ENCODE measurements around the gene B4GALNT4.
"Not testable (repeated sequence)": the region's sequence is repeated elsewhere in the genome, so short reads cannot be mapped to it uniquely, and the experiment has no call there.

Gene B4GALNT4

GRCh38 chr11:336659-337198, 32.6 kb upstream of the B4GALNT4 start:
- DNase-seq, result no peak

- DNase-seq, result no peak
Observed at GRCh38 chr11:337711-338110, 31.6 kb upstream of the B4GALNT4 start.

- DNase-seq, result no peak
Observed at GRCh38 chr11:339963-340362, 29.3 kb upstream of the B4GALNT4 start.

DNA sequence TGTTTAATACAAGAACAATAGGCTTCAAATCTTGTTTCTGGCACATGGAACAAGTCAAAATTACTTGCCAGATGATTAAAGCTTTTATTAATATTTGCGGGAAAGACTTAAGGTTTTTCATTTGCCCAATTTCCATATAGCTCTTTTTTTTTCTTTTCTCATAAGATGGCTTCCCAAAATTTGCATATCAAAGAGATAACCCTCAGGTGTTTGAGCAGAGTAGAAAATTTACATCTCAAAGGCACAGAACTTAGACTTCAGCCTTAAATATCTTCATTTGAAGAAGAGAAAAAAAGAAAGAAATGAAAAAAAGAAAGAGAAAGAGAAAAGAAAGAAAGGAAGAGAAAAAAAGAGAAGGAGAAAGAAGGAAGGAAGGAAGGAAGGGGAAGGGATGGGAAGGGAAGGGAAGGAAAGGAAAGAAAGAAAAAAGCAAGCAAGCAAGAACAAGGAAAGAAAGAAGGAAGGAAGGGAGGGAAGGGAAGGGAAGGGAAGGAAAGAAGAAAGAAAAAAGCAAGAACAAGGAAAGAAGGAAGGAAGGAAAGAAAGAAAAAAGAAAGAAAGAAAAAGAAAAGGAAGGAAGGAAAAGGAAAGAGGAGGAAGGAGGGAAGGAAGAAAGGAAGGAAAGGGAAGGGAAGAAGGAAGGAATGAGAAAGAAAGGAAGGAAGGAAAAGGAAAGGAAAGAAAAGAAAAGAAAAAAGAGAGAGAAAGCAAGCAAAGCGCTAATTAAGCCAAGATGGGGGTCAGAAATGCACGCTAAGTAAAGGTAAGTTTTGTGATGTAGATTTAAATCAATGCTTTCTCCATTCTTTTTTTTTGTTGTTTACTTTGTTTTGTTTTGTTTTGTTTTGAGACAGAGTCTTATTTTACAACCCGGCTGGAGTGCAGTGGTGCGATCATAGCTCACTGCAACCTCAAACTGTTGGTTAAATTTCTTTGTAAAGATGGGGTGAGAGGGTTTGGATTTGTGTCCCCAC, 28.5 kb upstream of the B4GALNT4 start:
- no peak for DNase-seq

DNA sequence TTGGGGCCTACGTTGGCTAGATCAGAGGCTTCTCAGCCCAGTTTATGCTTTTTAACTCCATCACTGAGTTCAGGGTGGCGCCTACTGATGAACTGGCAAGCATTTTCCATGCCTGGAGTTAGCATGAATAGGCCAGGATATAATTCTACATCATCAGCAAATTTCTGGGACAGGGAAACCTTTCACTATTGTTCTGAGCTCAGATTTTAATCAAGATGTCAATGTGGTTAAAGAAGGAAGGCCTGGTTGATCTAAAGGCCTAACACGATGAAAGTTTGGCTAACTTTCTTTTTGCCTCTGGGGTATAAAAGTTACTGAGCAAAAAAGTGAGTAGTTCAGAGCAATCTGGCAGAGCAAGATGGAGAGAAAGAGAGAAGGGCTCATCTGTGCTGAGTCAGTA, 27.0 kb upstream of the B4GALNT4 start:
- DNase-seq, result no peak

- DNase-seq, result no peak
Observed at GRCh38 chr11:344836-345578, 24.3 kb upstream of the B4GALNT4 start.

- no peak for DNase-seq
Observed at GRCh38 chr11:346529-346928, 22.8 kb upstream of the B4GALNT4 start.

DNA sequence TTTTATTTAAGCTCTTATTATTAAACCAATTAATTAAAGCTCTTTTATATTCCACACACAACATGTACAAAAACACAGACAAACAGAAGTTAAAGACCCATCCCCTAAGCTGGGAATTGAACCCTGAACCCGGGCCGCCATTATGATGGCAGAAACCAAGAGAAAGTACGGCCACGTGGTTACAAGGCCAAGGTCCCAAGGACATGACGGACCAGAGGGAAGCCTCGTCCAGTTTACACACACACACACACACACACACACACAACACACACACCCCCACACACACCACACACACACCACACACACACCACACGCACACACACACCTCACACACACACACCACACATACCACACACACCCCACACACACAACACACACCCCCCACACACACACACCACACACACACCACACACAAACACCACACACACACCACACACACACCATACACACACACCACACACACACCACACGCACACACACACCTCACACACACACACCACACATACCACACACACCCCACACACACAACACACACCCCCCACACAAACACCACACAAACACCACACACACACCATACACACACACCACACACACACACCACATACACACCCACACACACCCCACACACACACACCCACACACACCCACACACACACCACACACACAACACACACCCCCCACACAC, 19.9 kb upstream of the B4GALNT4 start:
- DNase-seq, result not testable (repeated sequence)

GRCh38 chr11:350033-350722, 19.1 kb upstream of the B4GALNT4 start:
- not testable (repeated sequence) for DNase-seq

DNA sequence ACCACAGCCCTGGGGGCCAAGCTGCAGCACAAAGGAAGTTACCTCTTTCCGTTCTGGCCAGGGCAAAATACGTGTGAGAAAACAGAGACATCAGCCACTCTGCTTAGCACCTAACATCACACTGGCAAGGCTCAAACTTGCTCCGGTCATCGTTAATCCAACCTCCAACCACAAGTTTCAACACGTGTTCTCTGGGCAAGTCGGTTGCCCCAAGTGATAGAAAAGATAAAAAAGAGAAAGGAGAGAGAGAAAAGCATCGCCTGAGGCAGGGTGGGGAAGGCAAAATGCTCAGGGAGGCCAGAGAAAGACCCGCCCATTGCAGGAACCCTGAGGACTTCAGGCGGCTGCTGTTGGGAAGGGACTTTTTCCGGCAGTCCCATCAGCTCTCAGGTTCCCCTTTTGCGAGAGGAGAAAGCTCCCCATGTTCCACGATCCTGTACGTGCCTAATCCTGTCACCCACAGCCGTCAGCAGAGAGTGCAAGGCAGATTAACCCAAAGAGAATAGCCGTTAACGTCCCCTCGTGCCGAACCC, 18.5 kb upstream of the B4GALNT4 start:
- DNase-seq, result no peak

GRCh38 chr11:351411-351810, 17.9 kb upstream of the B4GALNT4 start:
- no peak for DNase-seq

GRCh38 chr11:352456-353031, 16.8 kb upstream of the B4GALNT4 start:
- DNase-seq, result no peak

- peak; percentile 67 for DNase-seq
Observed at GRCh38 chr11:353179-353873, 16.0 kb upstream of the B4GALNT4 start.

DNA sequence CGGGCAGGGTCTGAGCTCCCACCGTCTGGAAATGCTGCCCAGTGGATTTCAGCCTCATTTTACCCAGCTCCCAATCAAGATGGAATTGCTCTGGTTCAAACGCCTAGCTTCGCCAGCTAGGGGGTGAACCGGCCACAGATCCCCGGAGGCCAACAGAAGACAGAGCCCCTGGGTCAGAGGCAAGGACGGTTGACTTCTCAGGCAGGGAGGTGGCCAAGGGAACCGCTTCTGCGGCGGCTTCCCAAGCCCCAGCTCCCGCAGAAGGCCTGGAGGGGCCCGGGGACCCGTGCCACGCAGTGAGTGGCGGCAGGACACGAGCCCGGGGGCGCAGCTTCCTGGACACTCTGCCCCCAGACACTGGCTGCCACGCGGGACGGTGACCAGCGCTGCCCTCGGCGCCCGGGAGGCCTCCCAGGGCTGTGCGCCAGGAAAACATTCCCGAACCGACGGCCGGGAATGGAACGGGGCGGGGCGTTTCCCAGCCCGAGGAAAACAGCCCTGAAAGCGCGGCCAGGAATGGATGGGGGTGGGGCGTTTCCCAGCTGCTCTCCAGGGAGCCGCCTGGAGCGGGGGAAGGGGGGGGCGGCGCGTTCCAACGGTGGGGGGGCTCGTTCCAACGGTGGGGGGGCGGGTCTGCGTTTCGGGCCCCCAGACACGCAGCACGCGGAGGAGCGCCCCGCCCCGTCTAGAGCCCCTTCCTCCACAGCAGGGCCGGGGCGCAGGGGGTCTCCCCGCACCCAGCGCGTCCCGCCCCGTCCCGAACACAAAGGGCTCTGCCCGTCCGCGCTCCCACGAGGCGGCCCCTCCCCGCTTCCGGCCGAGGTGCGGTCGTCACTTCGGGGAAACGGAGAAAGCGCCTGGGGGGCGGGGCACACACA, 13.5 kb upstream of the B4GALNT4 start:
- DNase-seq, result peak; percentile 92

DNA sequence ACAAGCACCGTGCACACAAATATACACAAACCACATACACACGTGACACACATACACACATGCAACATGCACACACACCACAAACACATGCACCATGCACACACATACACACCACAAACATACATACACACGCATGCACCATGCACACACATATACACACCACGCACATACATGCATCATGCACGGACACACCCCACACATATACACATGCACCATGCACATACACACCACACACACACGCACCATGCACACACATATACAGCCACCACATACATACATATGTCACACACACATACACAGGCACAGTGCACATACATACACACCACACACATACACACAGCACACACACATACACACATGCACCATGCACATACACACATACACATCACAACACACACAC, 12.7 kb upstream of the B4GALNT4 start:
- DNase-seq, result no peak

- no peak for DNase-seq
Observed at GRCh38 chr11:357582-357981, 11.7 kb upstream of the B4GALNT4 start.

DNA sequence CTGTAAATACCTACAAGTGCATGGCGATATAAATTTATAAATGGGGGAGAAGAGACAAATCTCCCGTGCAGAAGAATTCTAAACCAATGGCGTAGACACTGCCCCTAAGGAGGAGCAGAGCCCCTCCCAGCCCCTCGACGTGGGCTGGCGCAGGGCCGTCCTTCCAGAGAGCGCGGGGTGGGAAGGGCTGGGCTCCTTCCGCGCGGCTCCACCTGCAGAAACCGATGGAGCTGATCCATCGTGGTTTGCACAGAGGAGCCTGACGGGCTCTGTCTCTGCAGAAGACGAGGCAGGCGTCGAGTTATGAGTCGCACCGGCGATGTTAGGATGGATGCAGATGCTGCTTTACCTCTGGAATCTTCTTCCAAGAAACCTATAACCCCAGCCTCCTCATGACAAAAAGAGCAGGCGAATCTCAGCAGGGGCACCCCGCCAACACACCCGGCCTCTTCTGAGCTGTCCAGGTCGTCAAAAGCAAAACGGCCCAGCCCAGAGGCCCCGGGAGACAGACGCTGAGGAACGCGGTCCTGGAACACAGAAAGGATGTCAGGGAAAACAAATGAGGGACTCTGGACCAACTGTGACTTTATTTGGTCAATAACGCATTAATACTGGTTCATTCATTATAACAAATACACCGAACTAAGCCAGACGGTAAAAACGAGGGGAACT, 11.0 kb upstream of the B4GALNT4 start:
- DNase-seq, result no peak

GRCh38 chr11:359181-359714, 10.1 kb upstream of the B4GALNT4 start:
- DNase-seq, result no peak

All from amniotic stem cell (primary cell).